Hepatocyte (in vitro differentiated cells): ENCODE measurements around the gene GCG. TPM values are rescaled to one million over a fixed set of nuclear protein-coding genes. Genes with fewer than 3 reads are reported as not detected.

Experiments used
- DNase-seq: peaks from one replicate; pipeline ENCODE4 v3.0.0-alpha.2; 2016; ENCODE audit warnings: low spot score
- H2AFZ ChIP-seq: fragments of 200-600 bp; sonication (generic); 2 replicates; pipeline ENCODE4 v1.6.0; 2016; ENCODE audit warnings: antibody characterized with exemption, mild to moderate bottlenecking
- H3K27ac ChIP-seq: fragments of 200-600 bp; sonication (generic); 2 replicates; pipeline ENCODE4 v1.5.1; 2016; ENCODE audit warnings: mild to moderate bottlenecking
- H3K27me3 ChIP-seq: fragments of 200-600 bp; sonication (generic); 2 replicates; pipeline ENCODE4 v1.6.1; 2016
- H3K36me3 ChIP-seq: fragments of 200-600 bp; sonication (generic); replicated peaks from 2 replicates; pipeline ENCODE4 v1.5.1; 2016; ENCODE audit warnings: low read depth; ENCODE audit not compliant: insufficient read depth
- H3K4me1 ChIP-seq: fragments of 200-600 bp; sonication (generic); 2 replicates; pipeline ENCODE4 v1.5.1; 2016; ENCODE audit warnings: mild to moderate bottlenecking, moderate library complexity; ENCODE audit not compliant: insufficient read depth
- H3K4me2 ChIP-seq: fragments of 200-600 bp; sonication (generic); 2 replicates; pipeline ENCODE4 v1.6.0; 2016
- H3K4me3 ChIP-seq: fragments of 200-600 bp; sonication (generic); 2 replicates; pipeline ENCODE4 v1.5.1; 2016; ENCODE audit warnings: mild to moderate bottlenecking
- H3K79me2 ChIP-seq: fragments of 200-600 bp; sonication (generic); 2 replicates; pipeline ENCODE4 v1.6.0; 2017; ENCODE audit warnings: mild to moderate bottlenecking
- H3K9me2 ChIP-seq: fragments of 200-600 bp; sonication (generic); replicated peaks from 2 replicates; pipeline ENCODE4 v1.6.0; 2017; ENCODE audit warnings: mild to moderate bottlenecking; ENCODE audit not compliant: insufficient read depth
- H3K9me3 ChIP-seq: fragments of 200-600 bp; sonication (generic); 2 replicates; pipeline ENCODE4 v1.5.1; 2016; ENCODE audit warnings: low read depth, mild to moderate bottlenecking
- H4K20me1 ChIP-seq: fragments of 200-600 bp; sonication (generic); 2 replicates; pipeline ENCODE4 v1.6.0; 2016; ENCODE audit warnings: mild to moderate bottlenecking; ENCODE audit not compliant: insufficient read depth, poor library complexity, severe bottlenecking
- EZH2 ChIP-seq: fragments of 200-600 bp; sonication (generic); IDR thresholded peaks from 2 replicates; pipeline ENCODE4 v1.6.1; 2016; ENCODE audit warnings: antibody characterized with exemption, mild to moderate bottlenecking, borderline replicate concordance
- EZH2phosphoT487 ChIP-seq: fragments of 200-600 bp; sonication (generic); IDR thresholded peaks from one replicate; pipeline ENCODE4 v1.6.1; 2018; ENCODE audit warnings: antibody characterized with exemption, mild to moderate bottlenecking, low read depth, moderate library complexity; ENCODE audit not compliant: unreplicated experiment, severe bottlenecking
- WGBS: methylation state at CpG from one replicate; pipeline ENCODE4 v1.1.6; 2016; ENCODE audit warnings: low lambda C conversion rate; ENCODE audit errors: missing lambda C conversion rate; 5-methylcytosine and 5-hydroxymethylcytosine counted together
- polyA plus RNA-seq: library from polyadenylated mRNA; unstranded; fragments of >200 nt; fragmentation: Nextera tagmentation; extraction: Ambion mirVana; gene quantifications from 2 replicates; pipeline ENCODE4 v1.2.1, GENCODE V29; 2016
- total RNA-seq: library from RNA; depleted of rRNA; stranded (reverse); fragments of >200 nt; gene quantifications from 2 replicates; pipeline ENCODE4 v1.2.3, GENCODE V29; 2014
- TF ChIP-seq, protein P1 (sequence below): fragments of 200-600 bp; sonication (generic); IDR thresholded peaks from 2 replicates; pipeline ENCODE4 v1.5.1; 2016; ENCODE audit warnings: antibody characterized with exemption, mild to moderate bottlenecking; ENCODE audit not compliant: poor library complexity

The GCG gene
- total RNA-seq, result 19.8 and 21.1 TPM in 2 replicates
- 4.4 and 100 TPM in 2 replicates for polyA plus RNA-seq

DNA sequence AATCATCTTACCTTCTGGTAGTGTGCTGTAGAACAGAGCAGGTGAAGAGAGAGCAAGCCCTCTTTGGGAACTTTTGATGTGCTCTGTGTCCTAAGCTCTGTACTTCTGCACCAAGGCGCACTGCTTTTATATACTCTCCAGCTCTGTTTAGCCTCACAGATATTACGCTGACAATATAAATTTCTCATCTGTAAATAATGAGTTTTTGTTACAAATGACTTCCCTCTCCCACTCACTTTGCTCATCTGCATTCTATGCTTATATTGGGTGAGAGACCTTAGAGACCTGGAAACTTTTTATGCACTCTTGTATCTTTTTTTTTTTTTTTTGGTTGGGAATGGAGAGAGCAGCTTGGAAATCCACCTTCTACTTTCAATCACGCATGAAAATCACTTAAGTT is at the start of gene GCG:
TSS of gene GCG (minus strand) at position 101 of the 400 bp plus-strand sequence. CDS start 3,069 bp downstream, outside the sequence.
- Histone ChIP-seq H4K20me1 (no peaks in the 10 kb centered on the region), H3K27me3 (peaks cover 12% of the 10 kb centered on the region), H2AFZ (no peak within 1 kb of the TSS), H3K9me2 (no peaks in the 10 kb centered on the region), H3K4me2 (no peak within 1 kb of the TSS), H3K4me1 (no peaks in the 10 kb centered on the region), H3K27ac (no peak within 1 kb of the TSS), H3K79me2 (no peaks in the 10 kb centered on the region), H3K36me3 (no peaks in the 10 kb centered on the region), H3K4me3 (no peak within 1 kb of the TSS), H3K9me3 (no peaks in the 10 kb centered on the region)
- DNase-seq, result no peak
- whole genome bisulfite sequencing, result 83% methylated on average over 3 of the region's 3 CpGs
- TF ChIP-seq EZH2 (no peak), EZH2phosphoT487 (no peak)
- TF ChIP-seq, protein P1, sequence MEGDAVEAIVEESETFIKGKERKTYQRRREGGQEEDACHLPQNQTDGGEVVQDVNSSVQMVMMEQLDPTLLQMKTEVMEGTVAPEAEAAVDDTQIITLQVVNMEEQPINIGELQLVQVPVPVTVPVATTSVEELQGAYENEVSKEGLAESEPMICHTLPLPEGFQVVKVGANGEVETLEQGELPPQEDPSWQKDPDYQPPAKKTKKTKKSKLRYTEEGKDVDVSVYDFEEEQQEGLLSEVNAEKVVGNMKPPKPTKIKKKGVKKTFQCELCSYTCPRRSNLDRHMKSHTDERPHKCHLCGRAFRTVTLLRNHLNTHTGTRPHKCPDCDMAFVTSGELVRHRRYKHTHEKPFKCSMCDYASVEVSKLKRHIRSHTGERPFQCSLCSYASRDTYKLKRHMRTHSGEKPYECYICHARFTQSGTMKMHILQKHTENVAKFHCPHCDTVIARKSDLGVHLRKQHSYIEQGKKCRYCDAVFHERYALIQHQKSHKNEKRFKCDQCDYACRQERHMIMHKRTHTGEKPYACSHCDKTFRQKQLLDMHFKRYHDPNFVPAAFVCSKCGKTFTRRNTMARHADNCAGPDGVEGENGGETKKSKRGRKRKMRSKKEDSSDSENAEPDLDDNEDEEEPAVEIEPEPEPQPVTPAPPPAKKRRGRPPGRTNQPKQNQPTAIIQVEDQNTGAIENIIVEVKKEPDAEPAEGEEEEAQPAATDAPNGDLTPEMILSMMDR, result no peak

- Histone ChIP-seq H3K79me2 (no peaks in the 10 kb centered on the region), H3K36me3 (no peaks in the 10 kb centered on the region), H3K4me1 (no peaks in the 10 kb centered on the region), H3K27ac (no peak overlapping the region), H2AFZ (no peak overlapping the region), H3K9me2 (no peaks in the 10 kb centered on the region), H3K4me2 (no peak overlapping the region), H3K4me3 (no peak overlapping the region), H3K9me3 (no peaks in the 10 kb centered on the region), H4K20me1 (no peaks in the 10 kb centered on the region), H3K27me3 (no peaks in the 10 kb centered on the region)
- TF ChIP-seq EZH2 (no peak), EZH2phosphoT487 (no peak)
- TF ChIP-seq, protein P1, result no peak
- whole genome bisulfite sequencing, result 93% methylated on average over 1 of the region's 1 CpG
- DNase-seq, result no peak
Measured at GRCh38 chr2:162200636-162201035, 48.6 kb upstream of the GCG start.

DNA sequence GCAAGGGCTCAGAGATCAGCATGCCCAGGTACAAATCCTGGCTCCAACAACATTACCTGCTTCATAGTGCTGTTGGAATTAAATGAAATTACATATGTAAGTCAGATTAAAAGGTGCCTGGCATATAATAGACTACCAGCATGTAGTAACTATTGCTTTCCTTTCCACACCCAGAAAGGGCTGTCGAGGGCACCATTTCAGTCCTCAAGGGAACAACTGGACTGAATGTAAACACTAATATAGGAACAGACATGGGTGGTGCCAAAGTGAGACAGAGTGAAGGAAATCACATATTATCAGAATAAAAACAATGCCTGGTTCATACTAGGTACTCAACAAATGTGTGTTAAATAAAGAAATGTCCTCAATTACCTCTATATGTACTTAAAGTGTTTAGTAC is 47.9 kb upstream of the GCG start:
- no peaks in the 10 kb centered on the region for H3K79me2 ChIP-seq
- no peak overlapping the region for H3K4me3 ChIP-seq
- H3K4me2 ChIP-seq, result no peak overlapping the region
- WGBS, result 86% methylated on average over 1 of the region's 1 CpG
- no peak overlapping the region for H2AFZ ChIP-seq
- no peaks in the 10 kb centered on the region for H3K4me1 ChIP-seq
- no peaks in the 10 kb centered on the region for H3K9me3 ChIP-seq
- H4K20me1 ChIP-seq, result no peaks in the 10 kb centered on the region
- no peak overlapping the region for H3K27ac ChIP-seq
- no peaks in the 10 kb centered on the region for H3K27me3 ChIP-seq
- DNase-seq, result no peak
- TF ChIP-seq EZH2 (no peak), EZH2phosphoT487 (no peak)
- TF ChIP-seq, protein P1, result no peak
- H3K36me3 ChIP-seq, result no peaks in the 10 kb centered on the region
- no peaks in the 10 kb centered on the region for H3K9me2 ChIP-seq

DNA sequence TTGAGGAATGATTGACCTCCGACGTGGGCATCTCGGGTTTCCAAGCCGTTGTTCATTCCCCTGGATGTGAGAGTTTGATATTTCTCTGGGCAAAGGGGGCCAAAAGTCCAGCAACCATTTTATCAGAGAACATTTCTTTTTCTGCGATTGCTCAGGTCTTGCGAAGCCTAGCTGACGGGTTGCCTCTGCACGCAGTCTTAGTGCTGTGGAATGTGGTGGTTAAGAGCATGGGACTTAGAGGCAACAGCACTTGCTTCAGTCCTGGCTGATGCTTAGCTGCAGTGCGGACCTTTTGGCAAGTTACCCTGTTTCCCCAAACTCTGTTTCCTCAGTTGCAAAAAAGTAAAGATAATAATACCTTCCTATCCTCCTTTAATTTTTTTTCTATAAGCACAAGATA is 46.2 kb upstream of the GCG start:
- H3K9me2 ChIP-seq, result no peaks in the 10 kb centered on the region
- no peak overlapping the region for H3K4me3 ChIP-seq
- H3K36me3 ChIP-seq, result no peaks in the 10 kb centered on the region
- H3K9me3 ChIP-seq, result no peaks in the 10 kb centered on the region
- DNase-seq, result no peak
- H3K27ac ChIP-seq, result no peak overlapping the region
- no peaks in the 10 kb centered on the region for H3K27me3 ChIP-seq
- no peaks in the 10 kb centered on the region for H3K79me2 ChIP-seq
- WGBS, result 80% methylated on average over 9 of the region's 9 CpGs
- H3K4me1 ChIP-seq, result no peaks in the 10 kb centered on the region
- H4K20me1 ChIP-seq, result no peaks in the 10 kb centered on the region
- H3K4me2 ChIP-seq, result no peak overlapping the region
- TF ChIP-seq EZH2 (no peak), EZH2phosphoT487 (no peak)
- TF ChIP-seq, protein P1, result no peak
- no peak overlapping the region for H2AFZ ChIP-seq
